ENCODE data around the gene ASPDH.

DNA sequence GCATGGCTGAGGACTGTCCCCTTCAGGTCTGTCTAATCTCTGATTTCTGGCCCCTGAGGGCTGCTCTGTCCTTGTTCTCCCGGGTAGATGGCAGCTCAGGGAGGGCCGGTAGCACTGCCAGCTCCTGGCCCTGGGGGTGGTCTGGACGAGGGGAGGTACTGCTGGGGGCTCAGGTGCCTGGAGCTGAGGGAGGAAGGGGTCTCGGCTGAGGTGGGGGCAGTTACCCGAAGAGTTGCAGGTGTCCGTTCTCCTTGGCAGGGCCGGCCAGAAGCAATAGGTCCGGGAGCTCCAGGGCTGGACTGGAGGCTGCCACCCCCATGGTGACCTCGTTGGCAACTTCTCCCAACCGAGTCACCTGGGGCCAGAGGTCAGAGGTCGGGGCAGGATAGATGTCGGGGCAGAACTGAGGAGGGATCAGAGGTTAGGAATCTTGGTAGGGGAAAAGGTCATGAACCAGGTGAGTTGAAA is 38.6 kb downstream of the ASPDH start:
- TF ChIP-seq, protein P1, sequence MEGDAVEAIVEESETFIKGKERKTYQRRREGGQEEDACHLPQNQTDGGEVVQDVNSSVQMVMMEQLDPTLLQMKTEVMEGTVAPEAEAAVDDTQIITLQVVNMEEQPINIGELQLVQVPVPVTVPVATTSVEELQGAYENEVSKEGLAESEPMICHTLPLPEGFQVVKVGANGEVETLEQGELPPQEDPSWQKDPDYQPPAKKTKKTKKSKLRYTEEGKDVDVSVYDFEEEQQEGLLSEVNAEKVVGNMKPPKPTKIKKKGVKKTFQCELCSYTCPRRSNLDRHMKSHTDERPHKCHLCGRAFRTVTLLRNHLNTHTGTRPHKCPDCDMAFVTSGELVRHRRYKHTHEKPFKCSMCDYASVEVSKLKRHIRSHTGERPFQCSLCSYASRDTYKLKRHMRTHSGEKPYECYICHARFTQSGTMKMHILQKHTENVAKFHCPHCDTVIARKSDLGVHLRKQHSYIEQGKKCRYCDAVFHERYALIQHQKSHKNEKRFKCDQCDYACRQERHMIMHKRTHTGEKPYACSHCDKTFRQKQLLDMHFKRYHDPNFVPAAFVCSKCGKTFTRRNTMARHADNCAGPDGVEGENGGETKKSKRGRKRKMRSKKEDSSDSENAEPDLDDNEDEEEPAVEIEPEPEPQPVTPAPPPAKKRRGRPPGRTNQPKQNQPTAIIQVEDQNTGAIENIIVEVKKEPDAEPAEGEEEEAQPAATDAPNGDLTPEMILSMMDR (IDR thresholded peaks at IDR 0.05) = no peak
- TF ChIP-seq POLR2A (IDR thresholded peaks at IDR 0.05) = no peak
